Breast epithelium (tissue), 3 donors: ENCODE results near the gene FAM131C.

Experiments used
- POLR2A ChIP-seq: fragments of 450-650 bp; IDR thresholded peaks from one replicate; pipeline ENCODE4 v1.6.1; 2016; ENCODE audit warnings: antibody characterized with exemption, mild to moderate bottlenecking, moderate library complexity
- POLR2AphosphoS5 ChIP-seq, 3 donors: sonication (generic); formaldehyde crosslinking; IDR thresholded peaks; one replicate each; pipeline ENCODE4 v1.6.1; 2017; ENCODE audit warnings: antibody characterized with exemption in 3 of 3
- TF ChIP-seq, protein P1 (sequence below), 3 donors: fragments of 450-650 bp; IDR thresholded peaks; one replicate each; pipeline ENCODE4 v1.5.1; 2016 to 2017; ENCODE audit warnings: antibody characterized with exemption in 3 of 3, mild to moderate bottlenecking in 3 of 3, moderate library complexity in 3 of 3

DNA sequence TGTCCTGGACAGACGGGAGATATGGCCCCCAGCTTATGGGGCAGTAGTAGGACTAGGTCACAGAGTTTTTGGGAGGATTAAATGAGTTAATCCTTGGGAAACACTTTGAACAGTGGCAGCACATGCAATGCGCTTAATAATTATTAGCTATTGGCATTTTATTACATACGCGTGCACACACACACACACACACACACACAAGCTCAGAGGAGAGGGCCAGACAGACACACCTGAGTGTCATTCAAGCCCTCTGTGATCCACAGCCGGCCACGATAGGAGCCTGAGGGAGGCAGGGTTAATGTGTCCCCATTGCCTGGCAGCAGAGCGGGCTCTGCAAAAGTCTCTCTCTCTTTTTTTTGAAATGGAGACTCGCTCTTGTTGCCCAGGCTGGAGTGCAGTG, 44.5 kb upstream of the FAM131C start:
- TF ChIP-seq, protein P1, sequence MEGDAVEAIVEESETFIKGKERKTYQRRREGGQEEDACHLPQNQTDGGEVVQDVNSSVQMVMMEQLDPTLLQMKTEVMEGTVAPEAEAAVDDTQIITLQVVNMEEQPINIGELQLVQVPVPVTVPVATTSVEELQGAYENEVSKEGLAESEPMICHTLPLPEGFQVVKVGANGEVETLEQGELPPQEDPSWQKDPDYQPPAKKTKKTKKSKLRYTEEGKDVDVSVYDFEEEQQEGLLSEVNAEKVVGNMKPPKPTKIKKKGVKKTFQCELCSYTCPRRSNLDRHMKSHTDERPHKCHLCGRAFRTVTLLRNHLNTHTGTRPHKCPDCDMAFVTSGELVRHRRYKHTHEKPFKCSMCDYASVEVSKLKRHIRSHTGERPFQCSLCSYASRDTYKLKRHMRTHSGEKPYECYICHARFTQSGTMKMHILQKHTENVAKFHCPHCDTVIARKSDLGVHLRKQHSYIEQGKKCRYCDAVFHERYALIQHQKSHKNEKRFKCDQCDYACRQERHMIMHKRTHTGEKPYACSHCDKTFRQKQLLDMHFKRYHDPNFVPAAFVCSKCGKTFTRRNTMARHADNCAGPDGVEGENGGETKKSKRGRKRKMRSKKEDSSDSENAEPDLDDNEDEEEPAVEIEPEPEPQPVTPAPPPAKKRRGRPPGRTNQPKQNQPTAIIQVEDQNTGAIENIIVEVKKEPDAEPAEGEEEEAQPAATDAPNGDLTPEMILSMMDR (IDR thresholded peaks at IDR 0.05), result no peak
- TF ChIP-seq POLR2AphosphoS5 (IDR thresholded peaks at IDR 0.05) (no peak), POLR2A (no peak)
